GM18868 (cell line): ENCODE data around the gene FLT3LG.

Source experiments
- ATAC-seq: cut with Tn5 transposase; IDR thresholded peaks from one replicate; pipeline ENCODE4 v1.9.1; 2021; ENCODE audit warnings: mild to moderate bottlenecking, moderate library complexity; ENCODE audit not compliant: unreplicated experiment

FLT3LG gene, protein sequence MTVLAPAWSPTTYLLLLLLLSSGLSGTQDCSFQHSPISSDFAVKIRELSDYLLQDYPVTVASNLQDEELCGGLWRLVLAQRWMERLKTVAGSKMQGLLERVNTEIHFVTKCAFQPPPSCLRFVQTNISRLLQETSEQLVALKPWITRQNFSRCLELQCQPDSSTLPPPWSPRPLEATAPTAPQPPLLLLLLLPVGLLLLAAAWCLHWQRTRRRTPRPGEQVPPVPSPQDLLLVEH

GRCh38 chr19:49473868-49474541 lies at the start of gene FLT3LG:
TSS of gene FLT3LG (plus strand) at chr19:49474215. CDS start at chr19:49474640, 425 bp downstream.
- ATAC-seq = peak; percentile 59

DNA sequence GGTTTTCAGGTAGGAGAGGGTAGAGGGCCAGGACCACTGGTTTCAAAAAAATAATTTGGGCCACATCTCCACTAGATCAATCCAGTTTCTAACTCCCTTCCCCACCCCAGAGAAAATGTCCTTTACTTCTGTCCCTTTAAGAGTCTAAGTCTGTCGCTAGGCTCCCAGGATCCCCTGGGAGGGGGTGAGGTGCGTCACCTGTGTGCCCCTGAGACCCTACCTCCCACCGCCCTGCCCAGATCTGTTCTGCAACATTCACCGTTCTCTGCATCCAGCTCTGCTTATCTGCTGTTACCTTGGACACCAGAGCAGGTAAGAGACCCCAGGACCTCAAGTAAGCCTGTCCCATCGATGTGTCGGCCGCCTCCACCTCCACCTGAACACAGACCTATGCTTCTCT lies 48.8 kb upstream of the FLT3LG start, which contains the start of gene GFY:
Gene GFY (plus strand): TSS at position 211 of the 400 bp plus-strand sequence. CDS start 1,043 bp downstream, outside the sequence.
- ATAC-seq = no peak

DNA sequence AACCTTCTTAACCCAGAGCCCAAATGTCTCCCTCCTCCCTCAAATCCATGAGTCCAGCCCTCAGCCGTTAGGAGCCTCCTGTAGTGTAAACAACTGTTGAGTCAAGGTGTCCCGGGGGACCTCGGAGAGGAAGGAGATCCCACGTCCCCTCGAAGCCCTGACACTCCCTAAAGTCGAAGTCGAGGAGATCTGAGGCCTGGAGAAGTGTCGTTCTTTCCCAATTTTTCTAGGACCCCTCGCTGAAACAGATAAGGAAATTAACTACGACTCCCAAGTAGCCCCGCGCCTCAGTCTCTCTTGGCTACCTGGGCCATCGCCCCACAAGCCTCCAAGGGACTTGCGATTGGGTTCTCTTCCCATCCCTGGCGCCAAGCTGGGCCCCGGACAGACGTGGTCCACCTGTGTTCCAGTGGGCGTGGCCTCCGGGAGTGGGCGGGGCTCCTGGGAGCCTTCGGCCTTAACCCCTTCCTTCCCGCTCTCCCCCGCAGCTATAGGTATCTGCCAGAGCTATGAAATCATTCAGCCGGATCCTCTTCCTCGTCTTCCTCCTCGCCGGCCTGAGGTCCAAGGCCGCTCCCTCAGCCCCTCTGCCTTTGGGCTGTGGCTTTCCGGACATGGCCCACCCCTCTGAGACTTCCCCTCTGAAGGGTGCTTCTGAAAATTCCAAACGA lies 48.0 kb upstream of the FLT3LG start:
- no peak for ATAC-seq

- no peak for ATAC-seq
These were observed 46.7 kb upstream of the FLT3LG start for GRCh38 chr19:49427339-49427738.

- no peak for ATAC-seq
These were observed 46.0 kb upstream of the FLT3LG start for GRCh38 chr19:49427855-49428546.

GRCh38 chr19:49428547-49429451 lies 45.2 kb upstream of the FLT3LG start:
- no peak for ATAC-seq

- ATAC-seq = no peak
These were observed 43.8 kb upstream of the FLT3LG start for GRCh38 chr19:49430172-49430677.

GRCh38 chr19:49430678-49431329 lies 43.2 kb upstream of the FLT3LG start:
- no peak for ATAC-seq

DNA sequence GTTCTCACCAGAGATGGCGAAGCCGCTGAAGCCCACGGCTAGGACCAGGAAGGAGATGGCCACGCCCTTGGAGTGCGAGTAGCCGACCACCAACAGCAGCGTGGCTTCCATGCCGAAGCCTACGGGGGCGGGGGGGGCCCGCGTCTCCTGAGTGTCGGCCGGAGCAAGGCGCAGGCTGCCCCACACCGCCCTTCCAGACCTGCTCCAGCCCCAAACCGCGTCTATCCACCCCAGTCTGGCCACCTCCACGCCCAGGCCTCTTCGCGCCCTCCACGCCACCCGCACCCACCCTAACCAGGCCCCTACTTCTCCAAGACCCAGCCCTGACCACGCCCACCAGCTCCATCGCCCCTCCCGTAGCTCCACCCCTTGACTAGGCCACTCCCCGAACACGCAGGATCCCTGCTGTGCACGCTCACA lies 42.7 kb upstream of the FLT3LG start:
- no peak for ATAC-seq

GRCh38 chr19:49432141-49433073 lies 41.6 kb upstream of the FLT3LG start:
- no peak for ATAC-seq

GRCh38 chr19:49433240-49433901 lies 40.6 kb upstream of the FLT3LG start:
- ATAC-seq = no peak

DNA sequence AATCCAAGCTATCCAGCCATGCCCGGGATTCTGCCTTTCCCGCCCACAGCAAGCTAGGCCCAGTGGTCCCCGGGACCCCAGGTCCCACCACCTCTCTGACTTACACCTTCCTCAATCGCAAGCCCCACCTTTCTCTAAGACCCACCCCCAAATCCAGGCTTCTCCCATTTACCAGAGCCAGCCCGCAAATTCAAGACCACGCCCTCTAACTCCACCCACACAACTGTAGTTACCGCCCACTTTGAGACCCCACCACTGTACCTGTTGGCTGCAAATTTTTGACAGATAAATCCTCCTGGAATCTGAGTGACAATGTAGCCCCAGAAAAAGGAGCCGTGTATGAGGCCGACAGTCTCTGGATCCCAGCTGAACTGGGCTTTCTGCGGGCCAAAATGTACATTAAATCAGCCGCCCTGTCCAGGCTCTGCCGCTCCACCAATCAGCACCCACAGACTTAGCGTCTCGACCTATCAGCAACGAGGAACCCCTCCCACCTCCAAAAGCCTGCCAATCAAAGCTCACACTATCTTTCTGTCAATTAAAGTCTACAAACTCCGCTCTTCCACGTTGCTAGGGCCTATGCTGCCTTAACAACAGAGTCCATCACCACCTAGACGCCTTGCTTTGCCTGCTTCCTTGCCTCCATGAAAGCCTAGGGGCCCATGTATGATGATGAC lies 39.0 kb upstream of the FLT3LG start:
- no peak for ATAC-seq

GRCh38 chr19:49435670-49436069 lies 38.3 kb upstream of the FLT3LG start:
- no peak for ATAC-seq

GRCh38 chr19:49436381-49437017 lies 37.5 kb upstream of the FLT3LG start:
- no peak for ATAC-seq

DNA sequence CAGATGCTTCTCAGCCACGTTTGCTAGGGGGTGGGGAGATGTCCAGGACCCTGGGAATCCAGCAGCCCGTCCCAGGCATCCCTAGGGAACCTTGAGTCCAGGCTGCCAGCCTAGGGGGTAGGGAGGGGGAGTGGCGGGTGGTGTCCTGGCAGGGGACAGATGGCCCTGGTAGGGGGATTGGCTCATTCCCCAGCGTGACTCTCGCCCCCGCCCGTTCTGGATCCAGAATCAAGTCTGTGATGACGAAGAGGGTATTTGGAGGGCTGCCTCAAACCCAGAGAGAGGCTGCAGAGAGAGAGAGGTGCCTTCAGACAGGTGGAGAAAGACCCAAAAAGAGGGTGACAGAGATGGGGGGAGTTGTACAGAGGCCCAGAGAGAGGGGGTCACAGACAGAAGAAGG lies 36.8 kb upstream of the FLT3LG start:
- no peak for ATAC-seq

DNA sequence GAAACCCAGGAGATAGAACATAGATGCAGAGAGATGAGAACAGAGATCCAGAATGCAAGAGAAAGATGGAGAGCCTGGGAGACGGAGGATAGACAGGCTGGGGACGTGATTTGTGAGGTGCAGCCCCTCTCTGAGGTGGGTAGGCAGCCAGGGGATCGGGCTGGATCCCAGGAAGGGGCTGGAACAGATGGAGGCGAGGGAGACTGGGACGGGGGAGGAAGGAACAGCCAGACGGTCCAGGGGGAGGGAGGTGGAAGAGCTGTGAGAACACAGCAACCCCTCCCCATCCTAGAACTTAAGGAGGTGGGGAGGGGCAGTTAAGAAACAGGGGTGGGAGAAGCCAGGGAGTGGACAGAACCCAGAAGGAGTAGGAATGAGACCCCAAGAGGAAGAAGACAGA lies 35.8 kb upstream of the FLT3LG start:
- ATAC-seq = no peak

GRCh38 chr19:49439836-49440235 lies 34.2 kb upstream of the FLT3LG start:
- no peak for ATAC-seq
